GM13977 (cell line): ENCODE data around the gene FDXR.
"Not testable (repeated sequence)": the region's sequence is repeated elsewhere in the genome, so short reads cannot be mapped to it uniquely, and the experiment has no call there.

Source experiments
- DNase-seq: peaks from one replicate; pipeline ENCODE4 v3.0.0; 2012; ENCODE audit warnings: low spot score
- CTCF ChIP-seq: IDR thresholded peaks from 2 replicates; pipeline ENCODE4 v1.5.1; 2012; ENCODE audit warnings: mild to moderate bottlenecking, control low read depth; ENCODE audit not compliant: insufficient read depth; ENCODE audit errors: extremely low read depth, missing control alignments
- in situ Hi-C: fragments of 300-500 bp; cut with MboI; formaldehyde crosslinking; loops from one replicate; pipeline ENCODE4 v1.12.0; 2022; ENCODE audit warnings: low sequenced_read_pairs, low pct_unique_long_range_greater_than_20kb, mixed read lengths, inconsistent platforms; ENCODE audit not compliant: unreplicated experiment

Gene FDXR

GRCh38 chr17:74871356-74872076 lies 1.3 kb downstream of the FDXR start:
- in situ Hi-C loops: no loop called here
- no peak for TF ChIP-seq CTCF
- no peak for DNase-seq

GRCh38 chr17:74870512-74870911 lies 2.3 kb downstream of the FDXR start:
- in situ Hi-C loops: no loop called here
- no peak for DNase-seq
- no peak for TF ChIP-seq CTCF

- DNase-seq, in situ Hi-C loops: not testable (repeated sequence)
Observed at GRCh38 chr17:74870028-74870427, 2.8 kb downstream of the FDXR start.

GRCh38 chr17:74868908-74869255 lies 3.9 kb downstream of the FDXR start:
- no peak for DNase-seq
- in situ Hi-C loops: loop anchor here (10.0 kb wide), 1 partner anchor 124 kb away; the partner anchor contains the start of gene NHERF1
- TF ChIP-seq CTCF: no peak

GRCh38 chr17:74868251-74868907 lies 4.4 kb downstream of the FDXR start:
- no peak for TF ChIP-seq CTCF
- DNase-seq: no peak
- in situ Hi-C loops: loop anchor here (10.0 kb wide), 1 partner anchor 124 kb away; the partner anchor contains the start of gene NHERF1

- no peak for DNase-seq
- in situ Hi-C loops: loop anchor here (10.0 kb wide), 1 partner anchor 122 kb away; the partner anchor contains the start of gene NHERF1
- TF ChIP-seq CTCF: no peak
Observed at GRCh38 chr17:74866198-74866835, 6.5 kb downstream of the FDXR start.
